HG03039 (cell line): ENCODE results near the gene SNRNP200.
A peak's percentile ranks its signal among the peaks of the same experiment; 100 is the strongest.
"Not testable (repeated sequence)": the region's sequence is repeated elsewhere in the genome, so short reads cannot be mapped to it uniquely, and the experiment has no call there.

Source experiments
- ATAC-seq: cut with Tn5 transposase; IDR thresholded peaks from one replicate; pipeline ENCODE4 v1.9.1; 2021; ENCODE audit warnings: mild to moderate bottlenecking, moderate library complexity; ENCODE audit not compliant: unreplicated experiment

SNRNP200 gene

DNA sequence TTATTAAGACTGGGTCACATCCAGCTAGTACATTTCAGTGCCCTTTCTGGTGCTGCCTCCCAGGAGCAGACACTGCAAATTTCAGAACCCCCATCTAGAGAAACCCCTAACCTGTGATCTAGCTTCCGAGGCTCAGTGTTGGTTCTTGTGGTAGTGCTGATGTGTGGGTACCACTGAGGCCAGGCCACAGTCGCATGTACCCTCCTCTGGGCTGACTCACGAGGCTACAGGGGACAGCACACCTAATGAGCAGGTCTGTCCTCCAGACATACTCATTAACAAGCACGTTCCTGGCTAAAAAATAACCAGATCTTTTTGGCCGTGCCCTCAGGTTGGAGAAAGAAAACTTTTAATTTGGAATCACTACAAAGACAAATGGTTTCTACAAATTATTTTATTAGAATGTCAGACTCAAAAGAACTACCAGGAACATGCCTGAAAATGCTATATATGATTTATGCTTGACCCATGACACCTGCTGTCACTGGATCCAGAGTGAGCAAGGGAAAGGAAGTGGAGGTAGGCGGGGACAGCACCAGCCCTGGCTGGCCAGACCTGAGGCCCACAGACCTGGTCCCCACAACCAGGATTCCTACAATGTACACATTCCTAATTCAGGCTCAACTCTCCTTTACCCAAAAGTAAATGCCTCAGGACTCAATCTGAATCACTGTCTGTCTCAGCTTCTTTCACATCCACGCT is 30.8 kb downstream of the SNRNP200 start:
- ATAC-seq = no peak

DNA sequence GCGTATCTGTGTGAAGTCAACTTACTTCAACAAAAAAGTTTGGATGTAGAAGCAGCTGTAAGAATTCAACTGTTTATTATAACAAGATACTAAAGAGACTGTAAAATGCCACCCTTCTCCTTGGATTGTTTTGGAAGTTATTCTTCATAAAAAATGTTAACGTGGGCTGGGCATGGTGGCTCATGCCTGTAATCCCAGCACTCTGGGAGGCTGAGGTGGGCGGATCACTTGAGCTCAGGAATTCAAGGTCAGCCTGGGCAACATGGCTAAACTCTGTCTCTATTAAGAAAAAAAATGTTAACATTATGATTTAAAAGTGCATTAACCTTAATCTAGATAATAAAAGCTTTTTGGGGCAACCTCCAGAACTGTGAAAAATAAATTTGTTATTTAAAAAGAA is 31.6 kb downstream of the SNRNP200 start:
- no peak for ATAC-seq

DNA sequence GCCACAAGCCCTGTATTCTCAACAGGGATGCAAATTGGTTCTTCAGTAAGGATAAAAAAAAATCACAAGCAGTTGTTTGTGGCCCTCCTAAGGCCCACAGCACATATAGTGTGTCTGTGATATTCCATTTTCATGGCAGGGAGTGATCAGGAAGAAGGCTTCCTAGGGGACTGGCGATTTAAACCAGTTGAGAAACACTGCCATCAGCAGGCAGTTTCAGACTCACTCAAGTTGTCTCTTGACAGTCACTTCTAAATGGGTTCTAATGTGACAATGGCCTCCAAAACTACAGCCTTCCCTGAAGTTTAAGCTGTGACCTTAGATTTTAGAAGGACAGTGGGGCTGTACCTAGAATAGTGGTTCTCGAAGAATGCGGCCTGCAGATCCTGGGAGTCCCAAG is 33.4 kb downstream of the SNRNP200 start:
- no peak for ATAC-seq

DNA sequence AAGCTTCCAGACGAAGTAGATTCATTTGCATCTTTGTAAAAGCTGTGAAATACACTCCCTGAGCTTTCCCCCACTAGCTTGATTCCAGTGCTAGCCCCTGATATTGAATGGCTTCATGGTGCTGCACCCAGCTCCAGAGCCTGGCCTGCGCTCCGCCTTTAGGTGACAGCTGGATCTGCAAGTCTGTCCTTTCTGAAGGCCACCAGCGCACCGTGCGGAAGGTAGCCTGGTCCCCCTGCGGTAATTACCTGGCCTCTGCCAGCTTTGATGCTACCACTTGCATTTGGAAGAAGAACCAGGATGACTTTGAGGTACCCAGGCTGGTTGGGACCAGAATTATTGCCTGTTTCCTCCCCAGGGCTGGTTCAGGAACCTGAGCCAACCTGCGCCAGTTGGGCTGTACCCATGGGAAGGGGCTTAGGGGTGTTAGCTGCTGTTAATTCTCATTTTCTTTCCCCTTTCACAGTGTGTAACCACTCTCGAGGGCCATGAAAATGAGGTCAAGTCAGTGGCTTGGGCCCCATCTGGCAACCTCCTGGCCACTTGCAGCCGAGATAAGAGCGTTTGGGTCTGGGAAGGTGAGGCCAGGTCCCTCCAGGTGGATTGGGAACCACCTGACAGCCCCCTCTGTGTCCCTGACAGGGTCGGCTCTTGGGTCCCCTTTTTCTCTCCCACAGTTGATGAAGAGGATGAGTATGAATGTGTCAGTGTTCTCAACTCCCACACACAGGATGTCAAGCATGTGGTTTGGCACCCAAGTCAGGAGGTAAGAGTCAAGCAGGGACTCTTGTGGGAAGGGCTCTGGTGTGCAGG is 38.0 kb downstream of the SNRNP200 start:
- no peak for ATAC-seq

DNA sequence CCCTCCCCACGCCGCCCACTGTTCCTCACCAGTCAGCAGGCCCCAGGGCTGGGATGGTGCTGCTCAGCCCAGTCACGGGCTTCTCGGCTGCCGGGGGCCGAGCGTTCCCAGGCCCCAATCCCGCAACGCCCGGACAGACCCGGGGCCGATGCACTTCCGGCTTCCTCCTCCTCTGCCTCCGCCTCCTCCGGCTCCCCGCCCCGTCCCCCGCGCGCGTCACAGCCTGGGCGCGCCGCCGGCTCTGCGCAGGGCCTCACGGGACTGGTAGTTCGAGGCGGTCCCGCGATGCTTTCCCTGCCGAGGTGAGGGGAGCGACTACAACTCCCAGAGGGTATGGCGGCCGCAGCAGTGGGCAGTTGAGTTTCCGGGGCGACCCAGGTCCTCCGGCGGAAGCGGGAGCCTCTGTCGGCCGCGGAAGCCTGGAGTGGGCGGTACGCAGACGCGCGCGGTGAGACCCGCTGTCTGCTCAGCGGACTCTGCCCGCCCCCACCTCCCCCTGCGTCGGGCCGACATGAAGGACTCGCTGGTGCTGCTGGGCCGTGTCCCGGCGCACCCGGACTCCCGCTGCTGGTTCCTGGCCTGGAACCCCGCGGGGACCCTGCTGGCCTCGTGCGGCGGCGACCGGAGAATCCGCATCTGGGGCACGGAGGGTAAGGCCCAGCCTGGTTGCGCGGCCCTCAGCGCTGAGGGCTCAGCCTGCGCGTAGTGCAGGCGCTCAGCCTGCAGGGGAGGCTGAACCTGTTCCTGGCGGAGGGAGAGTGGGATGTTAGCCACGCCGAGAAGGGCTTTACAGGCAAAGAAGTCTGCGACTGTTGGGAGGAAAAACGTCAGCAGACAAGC is 39.3 kb downstream of the SNRNP200 start, which contains the start of the genes CIAO1 and TMEM127:
Gene CIAO1, plus strand, starts transcription at position 386 of the 840 bp plus-strand sequence. Its CDS starts 126 bp downstream, at position 512.
Gene TMEM127, minus strand, starts transcription at position 158 of the 840 bp plus-strand sequence. CDS start 616 bp downstream, outside the sequence.
- ATAC-seq = peak; percentile 90

DNA sequence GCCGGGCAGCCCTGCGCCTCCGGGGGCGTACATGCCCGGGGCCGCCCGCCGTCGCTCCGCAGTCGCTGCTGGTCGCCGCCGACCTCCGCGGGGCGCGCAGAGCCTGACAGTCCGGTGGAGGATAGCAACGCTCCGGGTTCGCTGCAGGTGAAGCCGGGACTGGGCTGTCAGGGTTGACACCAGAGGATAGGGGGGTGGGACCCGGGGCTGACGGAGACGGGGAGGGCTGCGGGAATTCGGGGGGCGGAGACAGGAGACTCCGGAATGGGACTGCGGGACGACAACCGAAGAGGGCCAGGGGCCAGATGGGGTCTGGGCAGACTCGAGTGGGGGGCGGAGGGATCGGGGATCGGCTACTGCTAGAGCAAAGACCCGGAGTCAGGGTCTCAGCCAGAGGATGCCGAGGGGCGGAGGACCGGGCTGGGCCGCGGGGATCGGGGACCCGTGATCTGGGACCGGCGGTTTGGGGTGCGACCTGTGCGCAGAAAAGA is 40.0 kb downstream of the SNRNP200 start:
- peak; percentile 15 for ATAC-seq

DNA sequence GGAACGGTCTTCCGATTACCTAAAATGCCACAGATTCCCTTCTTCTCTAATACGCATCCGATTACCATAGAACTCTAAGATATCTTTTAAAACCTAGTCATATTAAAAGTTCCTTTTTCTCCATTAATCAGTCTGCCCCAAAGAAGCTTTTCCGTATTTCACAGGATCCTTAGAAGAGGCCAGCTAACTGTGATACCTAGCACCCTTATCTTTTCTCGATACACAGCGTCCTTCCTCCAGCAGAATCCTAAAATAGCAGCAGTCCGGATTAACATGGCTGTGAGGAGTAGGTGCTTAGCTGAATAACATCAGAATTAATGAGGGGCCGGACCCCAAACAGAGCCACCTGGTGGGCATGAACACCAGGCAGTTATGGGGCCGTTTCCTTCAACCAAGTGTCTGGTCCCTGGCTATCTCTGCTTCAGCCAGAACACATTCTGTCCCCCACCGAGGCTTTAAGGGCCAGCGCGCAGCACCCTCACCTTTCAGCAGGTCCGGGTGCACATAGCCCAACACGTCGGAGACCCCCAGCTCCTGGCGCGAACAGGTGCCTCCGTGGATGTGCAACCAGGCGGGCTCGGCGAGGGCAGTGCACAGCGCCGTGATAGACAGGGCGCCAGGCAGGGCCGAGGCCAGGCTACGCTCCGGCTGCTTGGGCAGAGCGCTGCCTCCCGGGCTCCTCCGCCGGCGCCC is 40.5 kb downstream of the SNRNP200 start:
- ATAC-seq = peak; percentile 4

DNA sequence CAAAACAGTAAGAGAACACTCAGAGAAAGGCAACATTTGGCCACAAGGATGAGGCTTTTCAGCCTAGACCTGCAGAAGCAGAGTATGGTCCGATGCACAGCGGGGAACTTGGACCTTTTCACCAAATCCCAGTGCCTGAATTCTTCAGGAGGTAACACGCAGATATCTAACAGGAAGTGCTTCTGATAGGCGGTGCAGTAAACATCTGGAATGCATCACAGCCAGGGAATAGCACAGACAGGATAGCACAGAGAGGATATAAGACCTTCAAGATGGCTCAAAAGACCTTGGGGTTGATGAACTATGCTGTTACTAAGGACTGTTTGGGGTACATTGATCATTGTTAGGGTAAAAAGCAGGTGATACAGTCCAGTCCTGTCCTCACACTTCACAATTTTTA is 41.3 kb downstream of the SNRNP200 start:
- ATAC-seq = no peak

DNA sequence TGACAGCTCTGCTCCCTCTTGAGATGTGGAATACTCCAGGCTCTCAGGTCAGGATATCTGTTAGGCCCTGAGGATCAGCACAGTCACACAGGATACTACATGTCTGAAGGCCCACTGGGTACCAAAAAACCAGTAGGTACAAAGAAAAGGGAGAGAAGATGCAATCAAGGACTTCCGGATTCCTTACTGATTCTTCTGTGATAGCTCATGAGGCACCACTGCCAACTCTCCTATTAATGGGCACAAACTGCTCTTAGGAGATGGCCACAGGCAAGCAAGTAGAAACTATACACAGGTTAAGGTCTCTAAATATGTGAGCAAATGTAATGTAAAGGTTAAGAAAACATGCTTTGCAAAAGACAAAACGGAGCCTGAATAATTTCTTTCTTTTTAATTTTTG is 43.0 kb downstream of the SNRNP200 start:
- ATAC-seq = no peak

DNA sequence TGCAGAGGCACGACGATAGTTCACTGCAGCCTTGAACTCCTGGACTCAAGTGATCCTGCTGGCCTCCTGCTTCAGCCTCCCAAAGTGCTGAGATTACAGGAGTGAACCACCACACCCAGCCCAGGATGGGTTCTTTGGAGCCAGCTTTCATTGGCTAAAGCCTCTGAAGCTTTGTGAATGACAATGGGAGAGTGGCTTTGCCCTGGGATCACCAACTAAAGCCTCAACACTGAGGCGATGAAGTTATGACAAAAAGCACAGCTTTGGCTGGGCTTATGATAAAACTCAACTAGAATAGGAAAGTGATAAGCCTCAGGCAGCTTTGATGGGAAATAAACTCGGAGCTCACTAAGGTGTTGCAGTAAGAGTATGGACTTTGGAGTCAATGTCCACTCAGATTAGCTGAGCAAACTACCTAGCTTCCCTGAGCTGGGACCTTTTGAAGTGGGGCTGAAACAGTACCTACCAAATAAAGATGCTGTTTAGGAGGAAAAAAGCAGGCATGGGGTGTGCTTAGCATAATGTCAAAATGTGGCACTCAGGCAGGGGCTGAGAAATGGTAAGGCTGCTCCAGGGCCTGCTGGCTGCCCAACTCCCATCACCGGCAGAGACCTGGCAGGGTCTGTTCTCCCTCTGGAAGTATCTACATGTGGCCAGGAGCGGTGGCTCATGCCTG is 43.9 kb downstream of the SNRNP200 start:
- no peak for ATAC-seq

DNA sequence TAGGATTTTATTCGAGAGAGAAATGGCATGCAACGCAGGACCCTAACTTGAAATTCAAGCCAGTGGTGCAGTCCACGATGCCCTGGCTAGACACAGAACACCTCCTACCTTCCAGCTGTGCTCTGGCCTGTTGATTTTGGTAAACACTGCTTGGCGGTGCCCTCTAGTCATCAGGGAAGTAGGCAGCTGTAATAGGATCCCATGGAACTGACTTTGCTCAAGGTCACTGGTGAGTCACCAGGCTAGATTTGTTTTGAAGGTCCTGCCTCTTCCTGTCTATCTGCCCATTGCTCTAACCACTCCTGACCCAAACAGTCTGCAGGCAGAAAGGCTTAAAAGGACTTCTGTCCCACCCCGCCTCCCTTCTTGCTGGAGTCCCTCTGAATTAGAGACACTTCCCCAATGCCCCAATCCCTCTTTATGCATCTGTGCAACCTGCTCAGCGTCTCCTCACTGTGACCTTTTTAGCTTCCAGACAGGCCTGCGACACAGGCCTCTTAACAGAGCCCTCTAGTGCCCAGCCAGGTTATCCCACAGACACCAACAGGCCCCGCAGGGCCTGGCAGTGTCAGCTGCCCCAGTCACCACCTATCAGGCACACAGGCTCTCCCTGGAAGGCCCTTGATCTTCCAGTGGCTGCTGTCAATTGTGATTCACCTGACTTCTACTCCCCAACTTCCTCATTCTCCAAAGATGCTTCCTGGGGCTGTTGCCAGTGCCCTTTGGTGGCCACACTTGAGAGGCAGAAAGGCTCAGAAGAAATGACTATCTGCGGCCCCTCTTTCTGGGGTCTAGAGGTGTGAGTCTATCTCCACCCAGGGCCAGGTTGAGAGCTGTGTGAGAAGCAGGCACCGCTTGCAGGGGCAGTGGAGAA is 44.7 kb downstream of the SNRNP200 start:
- no peak for ATAC-seq

DNA sequence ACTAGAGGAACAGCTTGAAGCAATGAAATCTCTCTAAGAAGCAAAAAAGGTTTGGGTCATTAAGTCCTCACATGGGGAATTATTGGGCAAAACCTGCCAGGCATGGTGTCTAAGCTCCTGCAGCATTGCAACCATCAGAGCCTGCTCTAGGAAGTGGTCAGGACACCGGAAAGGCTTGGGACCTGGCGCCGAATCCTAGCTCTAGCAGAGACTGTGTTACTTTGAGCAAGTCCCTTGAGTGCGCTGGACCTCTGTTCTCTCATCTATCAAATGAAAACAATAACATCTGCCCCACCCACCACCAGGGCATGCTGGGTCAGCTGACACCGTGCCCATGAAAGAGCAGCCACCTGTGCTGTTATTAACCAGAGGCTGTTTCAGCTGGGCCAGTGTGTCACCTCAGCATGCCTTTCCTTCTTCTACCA is 45.8 kb downstream of the SNRNP200 start:
- ATAC-seq = no peak

DNA sequence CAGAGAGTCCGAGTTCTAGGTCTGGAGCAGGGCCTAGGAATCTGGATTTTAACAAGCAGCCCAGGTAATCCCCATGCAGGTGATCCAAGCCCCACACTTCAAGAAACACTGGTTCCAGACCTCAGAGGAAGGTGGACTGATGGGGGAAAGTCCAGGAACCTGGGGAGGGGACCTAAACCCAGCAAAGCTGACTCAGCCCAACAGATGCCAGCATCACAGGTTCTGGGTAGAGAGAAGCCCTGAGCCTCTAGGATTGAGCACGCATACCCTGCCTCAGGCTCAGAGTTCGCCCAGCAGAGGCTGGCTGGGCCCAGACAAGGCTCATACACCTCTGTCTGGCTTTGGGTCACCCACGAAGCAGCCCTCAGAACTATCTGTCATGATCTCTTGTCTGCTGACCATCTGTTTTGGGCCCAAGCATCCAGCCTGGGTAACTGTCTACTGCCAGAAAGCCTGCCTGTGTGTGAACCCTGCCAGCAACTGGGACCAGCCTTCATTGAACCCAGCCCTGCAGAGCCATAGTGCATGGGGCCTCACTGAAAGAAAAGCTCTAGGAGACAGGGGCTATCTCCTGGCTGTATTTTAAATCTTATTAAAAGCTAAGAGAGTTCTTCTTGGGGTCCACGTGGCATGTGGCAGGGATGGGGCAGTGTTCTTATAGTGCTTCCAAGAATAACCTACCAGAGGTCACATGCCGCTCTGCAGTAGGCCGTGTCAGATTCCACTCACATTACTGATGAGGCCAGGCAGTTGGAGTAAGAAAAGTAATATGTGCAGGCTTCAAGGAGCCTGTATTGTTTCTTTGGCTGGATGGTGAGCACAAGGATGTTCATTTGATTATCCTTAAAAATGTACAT is 47.0 kb downstream of the SNRNP200 start:
- ATAC-seq = no peak

DNA sequence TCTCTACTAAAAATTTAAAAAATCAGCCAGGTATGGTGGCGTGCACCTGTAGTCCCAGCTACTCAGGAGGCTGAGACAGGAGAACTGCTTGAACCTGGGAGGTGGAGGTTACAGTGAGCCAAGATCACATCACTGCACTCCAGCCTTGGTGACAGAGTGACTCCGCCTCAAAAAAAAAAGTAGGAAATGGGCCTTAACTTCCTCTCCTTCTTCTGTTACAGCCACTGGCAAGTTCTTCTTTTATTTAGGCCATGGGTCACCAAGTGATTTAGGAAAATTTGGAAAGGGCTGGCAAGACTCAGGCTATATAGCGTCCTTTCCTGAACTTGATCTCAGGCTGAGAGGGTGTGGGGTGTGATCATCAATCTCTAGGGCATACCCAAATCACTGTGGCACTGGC is 47.6 kb downstream of the SNRNP200 start:
- not testable (repeated sequence) for ATAC-seq

DNA sequence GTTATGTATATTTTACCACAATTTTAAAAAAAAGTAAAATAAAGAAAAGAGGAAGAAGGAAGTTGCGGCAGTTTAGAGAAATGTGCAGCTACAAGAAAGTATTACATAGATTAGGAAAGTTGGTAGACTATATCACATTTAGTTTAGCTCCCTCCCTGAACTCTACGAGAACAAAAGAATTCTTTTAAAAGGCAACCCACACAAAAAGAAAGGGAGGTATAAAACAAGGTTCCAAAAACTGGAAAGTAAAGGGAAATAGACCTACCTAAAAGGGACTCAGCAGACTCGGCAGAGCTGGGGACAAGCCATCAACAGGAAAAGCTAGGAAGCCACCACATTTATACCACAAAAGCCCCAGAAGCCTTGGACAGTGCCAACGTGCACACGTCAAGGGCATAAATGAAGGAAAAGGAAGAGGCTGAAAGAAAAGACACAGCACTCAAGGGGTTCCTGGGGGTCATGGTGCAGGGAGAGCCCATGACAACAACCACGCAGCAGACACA is 48.7 kb downstream of the SNRNP200 start:
- ATAC-seq = no peak

DNA sequence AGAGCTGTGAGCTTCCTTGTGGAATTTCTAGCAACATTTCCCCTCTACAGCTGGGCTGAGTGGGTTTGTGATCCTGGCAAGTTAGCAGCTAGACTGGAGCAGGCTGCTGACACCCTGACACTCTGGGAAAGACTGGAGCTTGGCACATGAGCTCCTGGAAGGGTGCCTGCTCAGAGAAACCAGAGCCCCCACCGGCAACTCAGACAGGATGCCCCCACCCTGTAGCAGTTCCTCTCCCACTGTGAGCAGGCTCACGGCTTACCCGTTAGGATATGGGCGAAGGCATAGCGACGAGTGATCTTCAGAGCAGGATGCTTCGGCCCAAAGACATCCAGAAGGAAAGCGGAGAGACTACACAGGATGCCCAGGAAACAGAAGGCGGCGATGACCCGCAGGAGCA is 50.8 kb downstream of the SNRNP200 start:
- no peak for ATAC-seq

DNA sequence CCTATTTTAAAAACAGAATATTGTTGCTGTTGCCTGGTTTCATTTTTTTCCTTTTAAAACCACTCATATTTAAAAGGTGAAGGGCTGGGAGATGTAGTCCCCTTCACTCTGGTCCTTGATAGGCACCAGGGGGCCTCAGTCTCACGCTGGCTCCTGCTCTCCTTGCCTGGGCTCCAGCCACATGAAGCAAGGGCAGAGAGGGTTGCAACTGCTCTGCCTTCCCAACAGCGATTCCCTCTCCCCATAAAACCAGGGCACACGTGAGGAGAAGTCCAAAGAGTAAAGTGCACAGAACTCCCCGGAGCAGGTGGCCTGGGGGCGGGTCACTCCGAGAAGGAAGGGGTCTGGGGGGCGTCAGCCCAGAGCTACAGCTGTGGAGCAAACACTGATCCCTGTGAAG is 52.3 kb downstream of the SNRNP200 start:
- ATAC-seq = no peak

DNA sequence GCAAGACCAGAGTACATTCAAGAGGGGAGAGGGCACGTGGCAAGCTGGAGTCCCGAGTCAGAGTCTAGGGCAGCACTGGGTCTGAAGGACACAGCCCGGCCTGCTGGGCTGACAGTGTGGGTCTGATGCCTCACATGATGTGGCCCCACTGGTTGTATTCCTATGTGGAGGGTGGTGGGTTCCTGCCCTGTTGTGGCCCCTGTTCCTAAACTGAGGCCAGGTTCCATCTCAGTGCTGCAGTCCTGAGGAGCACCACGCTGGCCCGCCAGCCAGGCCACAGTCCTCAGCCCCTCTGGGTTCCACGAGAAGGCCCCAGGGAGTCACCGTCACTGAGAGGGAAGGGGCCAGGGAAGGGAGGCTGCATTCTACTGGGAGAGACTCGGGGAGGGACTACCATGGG is 52.8 kb downstream of the SNRNP200 start:
- no peak for ATAC-seq
